GM12891 (cell line): ENCODE data around the gene FUOM.

Experiments
- POLR2A ChIP-seq: IDR thresholded peaks from 2 replicates; pipeline ENCODE4 v1.6.1; 2011; ENCODE audit warnings: low read depth, low read length, control low read depth
- TAF1 ChIP-seq: IDR thresholded peaks from 2 replicates; pipeline ENCODE4 v1.6.1; 2011; ENCODE audit warnings: low read depth, low read length, control low read depth

GRCh38 chr10:133337370-133337725 lies 20.5 kb downstream of the FUOM start:
- no peak for TF ChIP-seq POLR2A
- no peak for TF ChIP-seq TAF1
